ENCODE data around the gene UBL7. TPM values are rescaled to one million over a fixed set of nuclear protein-coding genes. Genes with fewer than 3 reads are reported as not detected.
"Not testable (repeated sequence)": the region's sequence is repeated elsewhere in the genome, so short reads cannot be mapped to it uniquely, and the experiment has no call there.

Gene UBL7
- total RNA-seq, 4 donors from 2014 or later, result 4.0 to 157 (median 42.3) TPM

DNA sequence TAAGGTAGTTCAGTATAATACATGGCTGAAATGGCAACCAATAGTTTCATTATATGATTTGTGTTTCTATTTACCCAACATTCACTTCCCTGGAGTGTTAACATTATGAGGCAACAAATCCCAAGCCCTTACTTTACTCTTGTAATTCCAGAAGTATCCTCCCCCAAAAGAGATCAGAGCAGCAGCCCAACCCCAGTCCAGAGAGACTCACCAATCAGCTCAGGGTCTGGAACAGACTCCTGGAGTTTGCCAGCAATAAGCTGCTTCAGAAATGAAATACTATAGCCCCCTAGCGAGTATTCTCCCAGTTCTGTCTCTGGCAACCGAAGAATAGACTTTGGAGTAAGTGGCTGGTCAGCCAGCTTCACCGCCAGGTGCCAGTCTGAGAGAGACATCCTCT is 2.5 kb downstream of the UBL7 start:
- DNase-seq, result no peak
- in situ Hi-C loops (cut with MboI; ENCODE audit: low pct_ligation_motif_present in 1 of 4, low pct_unique_long_range_greater_than_20kb in 1 of 4, low sequenced_read_pairs in 3 of 4) (no loop called here), intact Hi-C loops (cut with DNase I; ENCODE audit: low total_unique reads) (no loop called here)
- H3K27ac ChIP-seq, result no peak overlapping the region
- H3K9me3 ChIP-seq, result no peaks in the 10 kb centered on the region
- H3K36me3 ChIP-seq, result peaks cover 0 to 26% (median 9%) of the 10 kb centered on the region in 4 donors
- TF ChIP-seq, protein P1, sequence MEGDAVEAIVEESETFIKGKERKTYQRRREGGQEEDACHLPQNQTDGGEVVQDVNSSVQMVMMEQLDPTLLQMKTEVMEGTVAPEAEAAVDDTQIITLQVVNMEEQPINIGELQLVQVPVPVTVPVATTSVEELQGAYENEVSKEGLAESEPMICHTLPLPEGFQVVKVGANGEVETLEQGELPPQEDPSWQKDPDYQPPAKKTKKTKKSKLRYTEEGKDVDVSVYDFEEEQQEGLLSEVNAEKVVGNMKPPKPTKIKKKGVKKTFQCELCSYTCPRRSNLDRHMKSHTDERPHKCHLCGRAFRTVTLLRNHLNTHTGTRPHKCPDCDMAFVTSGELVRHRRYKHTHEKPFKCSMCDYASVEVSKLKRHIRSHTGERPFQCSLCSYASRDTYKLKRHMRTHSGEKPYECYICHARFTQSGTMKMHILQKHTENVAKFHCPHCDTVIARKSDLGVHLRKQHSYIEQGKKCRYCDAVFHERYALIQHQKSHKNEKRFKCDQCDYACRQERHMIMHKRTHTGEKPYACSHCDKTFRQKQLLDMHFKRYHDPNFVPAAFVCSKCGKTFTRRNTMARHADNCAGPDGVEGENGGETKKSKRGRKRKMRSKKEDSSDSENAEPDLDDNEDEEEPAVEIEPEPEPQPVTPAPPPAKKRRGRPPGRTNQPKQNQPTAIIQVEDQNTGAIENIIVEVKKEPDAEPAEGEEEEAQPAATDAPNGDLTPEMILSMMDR (IDR thresholded peaks at IDR 0.05), result no peak
- TF ChIP-seq EP300 (IDR thresholded peaks at IDR 0.05; ENCODE audit: low read depth) (no peak), POLR2AphosphoS5 (IDR thresholded peaks at IDR 0.05) (no peak), POLR2A (IDR thresholded peaks at IDR 0.05) (no peak)
- no peak overlapping the region for H3K4me3 ChIP-seq
- 85 to 98% methylated on average over 3 of the region's 3 CpGs for WGBS, 2 donors (ENCODE audit: low coverage in 1 of 2)
- H3K27me3 ChIP-seq, result no peaks in the 10 kb centered on the region
- peaks cover 6 to 22% (median 13%) of the 10 kb centered on the region in 4 donors for H3K4me1 ChIP-seq

DNA sequence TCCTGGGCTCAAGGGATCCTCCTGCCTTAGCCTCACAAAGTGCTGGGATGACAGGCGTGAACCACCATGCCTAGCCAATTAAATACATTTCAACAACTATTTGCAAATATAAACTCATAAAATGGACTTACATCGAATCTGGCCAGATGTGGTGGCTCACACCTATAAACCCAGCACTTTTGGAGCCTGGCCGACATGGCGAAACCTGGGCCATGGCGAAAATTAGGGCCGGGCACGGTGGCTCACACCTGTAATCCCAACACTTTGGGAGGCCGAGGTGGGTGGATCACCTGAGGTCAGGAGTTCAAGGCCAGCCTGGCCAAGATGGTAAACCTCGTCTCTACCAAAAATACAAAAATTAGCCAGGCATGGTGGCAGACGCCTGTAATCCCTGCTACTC is 3.9 kb downstream of the UBL7 start:
- WGBS, 2 donors (ENCODE audit: low coverage in 1 of 2), result 94 to 100% methylated on average over 2 to 10 of the region's 10 CpGs
- H3K27me3 ChIP-seq; DNase-seq; H3K27ac ChIP-seq; H3K4me3 ChIP-seq; intact Hi-C loops (cut with DNase I; ENCODE audit: low total_unique reads); H3K9me3 ChIP-seq; in situ Hi-C loops (cut with MboI; ENCODE audit: low pct_ligation_motif_present in 1 of 4, low pct_unique_long_range_greater_than_20kb in 1 of 4, low sequenced_read_pairs in 3 of 4): not testable (repeated sequence)
- Histone ChIP-seq H3K36me3 (peaks cover 0 to 26% (median 9%) of the 10 kb centered on the region in 4 donors), H3K4me1 (peaks cover 6 to 13% (median 10%) of the 10 kb centered on the region in 4 donors)

DNA sequence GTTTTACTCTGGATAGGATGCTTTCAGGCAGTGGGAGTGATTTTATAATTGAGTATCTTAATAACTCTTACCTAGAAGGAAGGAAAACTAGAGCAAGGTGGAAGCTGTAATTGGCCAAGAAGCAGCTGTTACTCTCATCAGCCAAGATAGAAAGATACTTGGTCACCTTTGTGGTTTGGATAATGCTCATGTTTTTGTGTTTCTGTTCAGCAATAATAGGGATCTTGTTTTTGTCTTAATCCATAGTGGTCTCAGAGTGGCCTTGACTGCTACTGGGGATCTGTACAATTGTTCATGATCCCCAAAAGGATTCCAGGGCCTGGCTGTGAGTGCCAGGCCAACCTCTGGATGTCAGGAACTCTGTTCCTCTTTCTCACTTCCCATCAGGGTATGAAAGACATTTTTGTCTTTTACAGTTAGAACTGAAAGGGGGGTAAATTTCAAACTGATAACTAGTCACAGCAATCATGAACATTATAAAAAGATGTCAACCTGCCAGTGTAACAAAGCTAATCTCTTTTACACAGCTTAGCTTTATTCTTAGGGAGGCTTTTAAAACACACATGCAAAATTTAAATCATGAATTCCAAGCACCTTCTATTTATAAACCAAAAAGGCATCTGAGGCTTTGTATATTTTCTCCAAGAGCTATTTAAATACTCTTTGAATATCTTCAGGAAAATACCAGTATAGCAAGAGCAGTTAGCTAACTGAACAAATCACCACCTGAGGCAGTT is 6.0 kb downstream of the UBL7 start:
- Histone ChIP-seq H3K27ac (no peak overlapping the region), H3K36me3 (peaks cover 0 to 38% (median 11%) of the 10 kb centered on the region in 4 donors), H3K4me3 (no peak overlapping the region), H3K9me3 (no peaks in the 10 kb centered on the region), H3K4me1 (peaks cover under 1 to 2% (median 1%) of the 10 kb centered on the region in 4 donors), H3K27me3 (no peaks in the 10 kb centered on the region)
- in situ Hi-C loops (cut with MboI; ENCODE audit: low pct_ligation_motif_present in 1 of 4, low pct_unique_long_range_greater_than_20kb in 1 of 4, low sequenced_read_pairs in 3 of 4) (no loop called here), intact Hi-C loops (cut with DNase I; ENCODE audit: low total_unique reads) (no loop called here)
- DNase-seq, result no peak
- no peak for TF ChIP-seq POLR2A (IDR thresholded peaks at IDR 0.05)
- TF ChIP-seq EP300 (IDR thresholded peaks at IDR 0.05; ENCODE audit: low read depth), result no peak
- TF ChIP-seq POLR2AphosphoS5 (IDR thresholded peaks at IDR 0.05), result no peak
- TF ChIP-seq, protein P1 (IDR thresholded peaks at IDR 0.05), result no peak

DNA sequence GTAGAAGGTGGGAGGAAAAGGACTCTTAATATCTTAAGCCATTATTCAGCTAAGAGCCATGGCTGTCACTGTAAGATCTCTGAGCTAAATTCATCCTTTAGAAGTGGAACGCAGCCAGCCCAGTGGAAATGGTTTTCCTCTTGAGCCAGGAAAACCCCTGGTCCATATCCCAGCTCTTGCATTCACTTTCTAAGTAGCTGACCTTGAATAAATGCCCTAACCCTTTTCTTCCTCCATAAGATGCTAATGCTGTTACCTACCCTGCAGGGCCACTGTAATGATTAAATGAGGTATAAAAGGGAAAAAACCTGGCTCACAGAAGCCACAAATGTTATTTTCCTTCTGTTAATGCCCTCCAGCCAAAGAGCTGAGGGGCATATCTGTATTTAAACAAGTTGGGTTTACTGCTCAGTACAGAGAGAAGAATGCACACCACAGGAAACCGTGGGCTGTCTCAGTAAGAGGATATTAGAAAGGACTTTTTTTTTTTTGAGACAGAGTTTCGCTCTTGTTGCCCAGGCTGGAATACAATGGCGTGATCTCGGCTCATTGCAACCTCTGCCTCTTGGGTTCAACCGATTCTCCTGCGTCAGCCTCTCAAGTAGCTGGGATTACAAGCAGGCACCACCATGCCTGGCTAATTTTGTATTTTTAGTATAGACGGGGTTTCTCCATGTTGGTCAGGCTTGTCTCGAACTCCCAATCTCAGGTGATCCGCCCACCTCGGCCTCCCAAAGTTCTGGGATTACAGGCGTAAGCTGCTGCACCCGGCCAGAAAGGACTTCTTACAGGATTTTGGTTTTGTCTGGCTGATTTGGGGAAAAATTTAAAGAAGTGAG is 6.8 kb downstream of the UBL7 start:
- intact Hi-C loops (cut with DNase I; ENCODE audit: low total_unique reads) (no loop called here), in situ Hi-C loops (cut with MboI; ENCODE audit: low pct_ligation_motif_present in 1 of 4, low pct_unique_long_range_greater_than_20kb in 1 of 4, low sequenced_read_pairs in 3 of 4) (no loop called here)
- 72 to 82% methylated on average over 6 to 13 of the region's 13 CpGs for WGBS, 2 donors (ENCODE audit: low coverage in 1 of 2)
- DNase-seq, result no peak
- no peaks in the 10 kb centered on the region for H3K27me3 ChIP-seq
- H3K4me1 ChIP-seq, result no peaks in the 10 kb centered on the region
- no peaks in the 10 kb centered on the region for H3K9me3 ChIP-seq
- no peak overlapping the region for H3K4me3 ChIP-seq
- no peak overlapping the region for H3K27ac ChIP-seq
- H3K36me3 ChIP-seq, result peaks cover 0 to 46% (median 15%) of the 10 kb centered on the region in 4 donors
- no peak for TF ChIP-seq POLR2A (IDR thresholded peaks at IDR 0.05)
- TF ChIP-seq EP300 (IDR thresholded peaks at IDR 0.05; ENCODE audit: low read depth), result no peak
- TF ChIP-seq, protein P1 (IDR thresholded peaks at IDR 0.05), result no peak
- TF ChIP-seq POLR2AphosphoS5 (IDR thresholded peaks at IDR 0.05), result no peak
